K562 (cell line): ENCODE data around the gene BEST2. TPM values are rescaled to one million over a fixed set of nuclear protein-coding genes. Genes with fewer than 3 reads are reported as not detected.

ENCODE experiments used
- CBX5 ChIP-seq: IDR thresholded peaks from 2 replicates; pipeline ENCODE4 v1.6.1; 2014; ENCODE audit warnings: low read depth, borderline replicate concordance
- CHD1 ChIP-seq: fragments of 200-600 bp; sonication (generic); IDR thresholded peaks from one replicate; pipeline ENCODE4 v1.6.1; 2012; ENCODE audit warnings: mild to moderate bottlenecking, moderate library complexity, low read length, inconsistent platforms
- HEY1 ChIP-seq: fragments of 250-450 bp; sonication (Bioruptor Pico); IDR thresholded peaks from 2 replicates; pipeline ENCODE4 v1.5.0; 2020; ENCODE audit warnings: mild to moderate bottlenecking, moderate library complexity, borderline replicate concordance
- HMG20A ChIP-seq: fragments of 450-650 bp; formaldehyde crosslinking; conservative IDR thresholded peaks from 2 replicates; pipeline ENCODE4 v1.4.0; 2020; ENCODE audit warnings: mild to moderate bottlenecking, mixed read lengths
- KDM1A ChIP-seq, 2 experiments: fragments of 450-650 bp; IDR thresholded peaks; 2 replicates each; pipeline ENCODE4 v1.6.1; 2016; ENCODE audit warnings: mild to moderate bottlenecking in 2 of 2
- NR4A1 ChIP-seq, 2 experiments: fragments of 250-450 bp in 1 of 2; fragments of 450-650 bp in 1 of 2; sonication (Bioruptor Pico) in 1 of 2; IDR thresholded peaks; 2 replicates each; pipeline versions ENCODE4 v1.4.0 to v1.6.1; 2016 to 2020; ENCODE audit warnings: mild to moderate bottlenecking in 2 of 2, missing compliant biosample characterization in 1 of 2, missing genetic modification characterization in 1 of 2, moderate library complexity in 1 of 2
- PHF8 ChIP-seq: fragments of 200-600 bp; sonication (generic); IDR thresholded peaks from 2 replicates; pipeline ENCODE4 v1.6.1; 2012; ENCODE audit warnings: mixed run types, mild to moderate bottlenecking, inconsistent platforms, low read length, moderate library complexity, borderline replicate concordance
- SAP30 ChIP-seq: fragments of 200-600 bp; sonication (generic); IDR thresholded peaks from 2 replicates; pipeline ENCODE4 v1.6.1; 2012; ENCODE audit warnings: borderline replicate concordance, low read depth, mild to moderate bottlenecking, moderate library complexity, low read length, control low read depth, inconsistent platforms; ENCODE audit not compliant: insufficient read depth, poor library complexity, severe bottlenecking
- XRCC3 ChIP-seq: fragments of 450-650 bp; IDR thresholded peaks from 2 replicates; pipeline ENCODE4 v1.6.1; 2017; ENCODE audit warnings: mild to moderate bottlenecking, moderate library complexity
- ZNF24 ChIP-seq: fragments of 450-650 bp; IDR thresholded peaks from 2 replicates; pipeline ENCODE4 v1.6.1; 2016
- ZNF41 ChIP-seq: fragments of 250-450 bp; sonication (Bioruptor Pico); conservative IDR thresholded peaks from 2 replicates; pipeline ENCODE4 v1.4.0; 2020; ENCODE audit warnings: mild to moderate bottlenecking
- ZNF583 ChIP-seq: fragments of 250-450 bp; sonication (Bioruptor Pico); IDR thresholded peaks from 2 replicates; pipeline ENCODE4 v1.4.0; 2020
- ZNF764 ChIP-seq: fragments of 250-450 bp; sonication (Bioruptor Pico); IDR thresholded peaks from 2 replicates; pipeline ENCODE4 v1.4.0; 2020; ENCODE audit warnings: low read depth, mild to moderate bottlenecking, moderate library complexity
- polyA plus RNA-seq, 8 experiments: library from polyadenylated mRNA; depleted of rRNA in 4 of 8; stranded (reverse) in 5 of 8; unstranded in 3 of 8; fragments of >200 nt; fragmentation: Nextera tagmentation in 2 of 8; fragmentation: Illumina TruSeq in 1 of 8; extraction: Ambion mirVana in 2 of 8; extraction: Trizol in 1 of 8; gene quantifications; 2 replicates each; pipeline versions ENCODE4 v1.2.1 to v1.2.3, GENCODE V29; 2011 to 2014; ENCODE audit warnings: inconsistent platforms in 1 of 8, missing spikeins in 1 of 8
- total RNA-seq, 7 experiments: library from RNA; depleted of rRNA in 6 of 7; stranded (reverse); fragments of >200 nt in 6 of 7; fragmentation: Illumina TruSeq in 2 of 7; extraction: Trizol in 2 of 7; gene quantifications; 2 replicates each; pipeline versions ENCODE4 v1.2.1 to v1.2.3, GENCODE V29; 2011 to 2021; ENCODE audit warnings: low replicate concordance in 1 of 7
- TF ChIP-seq, protein P1 (sequence below), 2 experiments: fragments of 450-650 bp; IDR thresholded peaks; 2 replicates each; pipeline ENCODE4 v1.6.1; 2016
- TF ChIP-seq, protein P2 (sequence below): sonication (generic); formaldehyde crosslinking; IDR thresholded peaks from 2 replicates; pipeline ENCODE4 v1.9.0; 2022; ENCODE audit warnings: mild to moderate bottlenecking, missing genetic modification reagents
- TF ChIP-seq, protein P3 (sequence below), 2 experiments: fragments of 200-800 bp in 1 of 2; sonication (Bioruptor generic) in 1 of 2; sonication (generic) in 1 of 2; formaldehyde crosslinking in 1 of 2; IDR thresholded peaks in 1 of 2; conservative IDR thresholded peaks in 1 of 2; 2 replicates each; pipeline versions ENCODE4 v1.5.0 to v1.6.1; 2016 to 2020; ENCODE audit warnings: missing compliant biosample characterization in 1 of 2, missing genetic modification characterization in 1 of 2, missing genetic modification reagents in 1 of 2
- TF ChIP-seq, protein P4 (sequence below): sonication (generic); formaldehyde crosslinking; IDR thresholded peaks from 2 replicates; pipeline ENCODE4 v1.8.0; 2022; ENCODE audit warnings: mild to moderate bottlenecking, low read depth, missing genetic modification reagents

The BEST2 gene
- total and polyA plus RNA-seq, 9 of the 15 experiments (the other 6 are each of a cell fraction or from before 2014, with no cell fraction given), result not detected

DNA sequence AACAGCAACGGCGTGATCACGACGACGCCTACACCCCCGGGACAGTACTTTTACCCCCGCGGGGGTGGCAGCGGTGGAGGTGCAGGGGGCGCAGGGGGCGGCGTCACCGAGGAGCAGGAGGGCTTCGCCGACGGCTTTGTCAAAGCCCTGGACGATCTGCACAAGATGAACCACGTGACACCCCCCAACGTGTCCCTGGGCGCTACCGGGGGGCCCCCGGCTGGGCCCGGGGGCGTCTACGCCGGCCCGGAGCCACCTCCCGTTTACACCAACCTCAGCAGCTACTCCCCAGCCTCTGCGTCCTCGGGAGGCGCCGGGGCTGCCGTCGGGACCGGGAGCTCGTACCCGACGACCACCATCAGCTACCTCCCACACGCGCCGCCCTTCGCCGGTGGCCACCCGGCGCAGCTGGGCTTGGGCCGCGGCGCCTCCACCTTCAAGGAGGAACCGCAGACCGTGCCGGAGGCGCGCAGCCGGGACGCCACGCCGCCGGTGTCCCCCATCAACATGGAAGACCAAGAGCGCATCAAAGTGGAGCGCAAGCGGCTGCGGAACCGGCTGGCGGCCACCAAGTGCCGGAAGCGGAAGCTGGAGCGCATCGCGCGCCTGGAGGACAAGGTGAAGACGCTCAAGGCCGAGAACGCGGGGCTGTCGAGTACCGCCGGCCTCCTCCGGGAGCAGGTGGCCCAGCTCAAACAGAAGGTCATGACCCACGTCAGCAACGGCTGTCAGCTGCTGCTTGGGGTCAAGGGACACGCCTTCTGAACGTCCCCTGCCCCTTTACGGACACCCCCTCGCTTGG is 40.7 kb downstream of the BEST2 start (continued):
- TF ChIP-seq HEY1 (CRISPR knock-in tag) (no peak), CHD1 (peak; percentile 95), ZNF583 (CRISPR knock-in tag) (no peak), XRCC3 (no peak), HMG20A (CRISPR knock-in tag) (no peak), SAP30 (peak; percentile 67), NR4A1 (CRISPR knock-in tag; IDR thresholded peaks at IDR 0.05) (peak; percentile 32; the same call in 1 of the 2 replicates), NR4A1 (tag; IDR thresholded peaks at IDR 0.05) (no peak), CBX5 (no peak), KDM1A (IDR thresholded peaks at IDR 0.05) (no peak), ZNF764 (CRISPR knock-in tag) (no peak), ZNF41 (CRISPR knock-in tag) (no peak), PHF8 (peak; percentile 12; the same call in 1 of the 2 replicates), ZNF24 (no peak)
- TF ChIP-seq, protein P1, sequence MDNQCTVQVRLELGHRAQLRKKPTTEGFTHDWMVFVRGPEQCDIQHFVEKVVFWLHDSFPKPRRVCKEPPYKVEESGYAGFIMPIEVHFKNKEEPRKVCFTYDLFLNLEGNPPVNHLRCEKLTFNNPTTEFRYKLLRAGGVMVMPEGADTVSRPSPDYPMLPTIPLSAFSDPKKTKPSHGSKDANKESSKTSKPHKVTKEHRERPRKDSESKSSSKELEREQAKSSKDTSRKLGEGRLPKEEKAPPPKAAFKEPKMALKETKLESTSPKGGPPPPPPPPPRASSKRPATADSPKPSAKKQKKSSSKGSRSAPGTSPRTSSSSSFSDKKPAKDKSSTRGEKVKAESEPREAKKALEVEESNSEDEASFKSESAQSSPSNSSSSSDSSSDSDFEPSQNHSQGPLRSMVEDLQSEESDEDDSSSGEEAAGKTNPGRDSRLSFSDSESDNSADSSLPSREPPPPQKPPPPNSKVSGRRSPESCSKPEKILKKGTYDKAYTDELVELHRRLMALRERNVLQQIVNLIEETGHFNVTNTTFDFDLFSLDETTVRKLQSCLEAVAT (IDR thresholded peaks at IDR 0.05), result 0 out of 4 replicates have a peak, but pooled peaks of 1 of the 2 experiments have one; percentile 58
- TF ChIP-seq, protein P2, sequence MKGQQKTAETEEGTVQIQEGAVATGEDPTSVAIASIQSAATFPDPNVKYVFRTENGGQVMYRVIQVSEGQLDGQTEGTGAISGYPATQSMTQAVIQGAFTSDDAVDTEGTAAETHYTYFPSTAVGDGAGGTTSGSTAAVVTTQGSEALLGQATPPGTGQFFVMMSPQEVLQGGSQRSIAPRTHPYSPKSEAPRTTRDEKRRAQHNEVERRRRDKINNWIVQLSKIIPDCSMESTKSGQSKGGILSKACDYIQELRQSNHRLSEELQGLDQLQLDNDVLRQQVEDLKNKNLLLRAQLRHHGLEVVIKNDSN, result peak; percentile 42; the same call in 1 of the 2 replicates
- TF ChIP-seq, protein P3, sequence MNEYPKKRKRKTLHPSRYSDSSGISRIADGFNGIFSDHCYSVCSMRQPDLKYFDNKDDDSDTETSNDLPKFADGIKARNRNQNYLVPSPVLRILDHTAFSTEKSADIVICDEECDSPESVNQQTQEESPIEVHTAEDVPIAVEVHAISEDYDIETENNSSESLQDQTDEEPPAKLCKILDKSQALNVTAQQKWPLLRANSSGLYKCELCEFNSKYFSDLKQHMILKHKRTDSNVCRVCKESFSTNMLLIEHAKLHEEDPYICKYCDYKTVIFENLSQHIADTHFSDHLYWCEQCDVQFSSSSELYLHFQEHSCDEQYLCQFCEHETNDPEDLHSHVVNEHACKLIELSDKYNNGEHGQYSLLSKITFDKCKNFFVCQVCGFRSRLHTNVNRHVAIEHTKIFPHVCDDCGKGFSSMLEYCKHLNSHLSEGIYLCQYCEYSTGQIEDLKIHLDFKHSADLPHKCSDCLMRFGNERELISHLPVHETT (CRISPR knock-in tag; conservative IDR thresholded peaks at IDR 0.05 in 1 of 2, IDR thresholded peaks at IDR 0.05 in 1 of 2), result 0 out of 4 replicates have a peak, but pooled peaks of 1 of the 2 experiments have one; percentile 18
- TF ChIP-seq, protein P4, sequence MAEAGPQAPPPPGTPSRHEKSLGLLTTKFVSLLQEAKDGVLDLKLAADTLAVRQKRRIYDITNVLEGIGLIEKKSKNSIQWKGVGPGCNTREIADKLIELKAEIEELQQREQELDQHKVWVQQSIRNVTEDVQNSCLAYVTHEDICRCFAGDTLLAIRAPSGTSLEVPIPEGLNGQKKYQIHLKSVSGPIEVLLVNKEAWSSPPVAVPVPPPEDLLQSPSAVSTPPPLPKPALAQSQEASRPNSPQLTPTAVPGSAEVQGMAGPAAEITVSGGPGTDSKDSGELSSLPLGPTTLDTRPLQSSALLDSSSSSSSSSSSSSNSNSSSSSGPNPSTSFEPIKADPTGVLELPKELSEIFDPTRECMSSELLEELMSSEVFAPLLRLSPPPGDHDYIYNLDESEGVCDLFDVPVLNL (CRISPR knock-in tag), result 0 out of 2 replicates have a peak, but pooled peaks have one; percentile 29
